SK-N-SH (cell line): ENCODE results near the gene TRMT44. TPM values are rescaled to one million over a fixed set of nuclear protein-coding genes. Genes with fewer than 3 reads are reported as not detected.

Experiments
- CTCF ChIA-PET: fragments of 300-600, 350-600 bp; formaldehyde crosslinking; extraction: SDS; loops from one replicate; lab custom pipeline; 2021; lab: Yijun Ruan, JAX
- POLR2A ChIA-PET: fragments of 350-600 bp; sonication (Branson Sonifier 250); formaldehyde crosslinking; extraction: SDS; loops from one replicate; lab custom pipeline; 2020; ENCODE audit warnings: antibody characterized with exemption, inconsistent platforms; lab: Yijun Ruan, JAX
- DNase-seq: peaks from one replicate; pipeline ENCODE4 v3.0.0; 2012
- H2AFZ ChIP-seq: fragments of 200-600 bp; sonication (generic); 2 replicates; pipeline ENCODE4 v1.8.1; 2016; ENCODE audit warnings: antibody characterized with exemption, mild to moderate bottlenecking, low read depth
- H3F3A ChIP-seq: fragments of 200-600 bp; sonication (generic); replicated peaks from 2 replicates; pipeline ENCODE3; 2016; ENCODE audit warnings: antibody characterized with exemption, mild to moderate bottlenecking; ENCODE audit not compliant: insufficient read depth
- H3K27ac ChIP-seq, 2 experiments: fragments of 200-500 bp in 1 of 2; fragments of 200-600 bp in 1 of 2; sonication (Bioruptor generic) in 1 of 2; sonication (generic), shearing (Covaris generic) in 1 of 2; 2 replicates each; pipeline versions ENCODE4 v1.5.1 to v1.6.1; 2014 to 2016; ENCODE audit warnings: low read depth in 2 of 2, inconsistent platforms in 1 of 2, low read length in 1 of 2, mild to moderate bottlenecking in 1 of 2, mixed read lengths in 1 of 2
- H3K27me3 ChIP-seq: fragments of 200-600 bp; sonication (generic), shearing (Covaris generic); 2 replicates; pipeline ENCODE4 v1.6.1; 2016; ENCODE audit warnings: mixed run types; ENCODE audit not compliant: insufficient read depth
- H3K36me3 ChIP-seq, 2 experiments: fragments of 200-500 bp in 1 of 2; fragments of 200-600 bp in 1 of 2; sonication (Bioruptor generic) in 1 of 2; sonication (generic) in 1 of 2; replicated peaks in 1 of 2; 2 replicates each; pipeline versions ENCODE3 to v1.5.1; 2014 to 2016; ENCODE audit warnings: low read length in 1 of 2, mild to moderate bottlenecking in 1 of 2; ENCODE audit not compliant: insufficient read depth in 2 of 2, control insufficient read depth in 1 of 2
- H3K4me1 ChIP-seq, 2 experiments: fragments of 200-500 bp in 1 of 2; fragments of 200-600 bp in 1 of 2; sonication (Bioruptor generic) in 1 of 2; sonication (generic), shearing (Covaris generic) in 1 of 2; 2 replicates each; pipeline versions ENCODE4 v1.5.1 to v1.6.1; 2014 to 2016; ENCODE audit warnings: low read depth in 1 of 2, low read length in 1 of 2, mixed run types in 1 of 2; ENCODE audit not compliant: insufficient read depth in 2 of 2, control insufficient read depth in 1 of 2
- H3K4me2 ChIP-seq: fragments of 200-600 bp; sonication (generic), shearing (Covaris generic); 2 replicates; pipeline ENCODE4 v1.6.1; 2017; ENCODE audit warnings: mixed run types
- H3K4me3 ChIP-seq, 2 experiments: fragments of 200-500 bp in 1 of 2; fragments of 200-600 bp in 1 of 2; sonication (Bioruptor generic) in 1 of 2; sonication (generic), shearing (Covaris generic) in 1 of 2; 2 replicates each; pipeline versions ENCODE4 v1.5.1 to v1.8.1; 2014 to 2016; ENCODE audit warnings: low read depth in 2 of 2, inconsistent platforms in 1 of 2, low read length in 1 of 2, mild to moderate bottlenecking in 1 of 2, mixed read lengths in 1 of 2, moderate library complexity in 1 of 2
- H3K79me2 ChIP-seq: fragments of 200-600 bp; sonication (generic); 2 replicates; pipeline ENCODE4 v1.8.1; 2017; ENCODE audit warnings: mild to moderate bottlenecking; ENCODE audit not compliant: insufficient read depth
- H3K9ac ChIP-seq: fragments of 200-600 bp; sonication (generic); 2 replicates; pipeline ENCODE4 v1.6.1; 2017; ENCODE audit warnings: mixed run types
- H3K9me2 ChIP-seq: fragments of 200-600 bp; sonication (generic); 2 replicates; pipeline ENCODE4 v1.6.1; 2017; ENCODE audit warnings: mixed run types
- H3K9me3 ChIP-seq: fragments of 200-600 bp; sonication (generic); 2 replicates; pipeline ENCODE4 v1.6.1; 2017; ENCODE audit warnings: mixed run types, mild to moderate bottlenecking, moderate library complexity
- H4K20me1 ChIP-seq: fragments of 200-600 bp; sonication (generic); 2 replicates; pipeline ENCODE4 v1.6.1; 2017; ENCODE audit warnings: mild to moderate bottlenecking, mixed run types; ENCODE audit not compliant: insufficient read depth
- CHD2 ChIP-seq: fragments of 150-350 bp; IDR thresholded peaks from 2 replicates; pipeline ENCODE4 v1.6.1; 2018; ENCODE audit warnings: low read length; ENCODE audit not compliant: partially characterized antibody
- CTCF ChIP-seq: fragments of 200-600 bp; sonication (generic); IDR thresholded peaks from 2 replicates; pipeline ENCODE4 v1.6.1; 2017; ENCODE audit warnings: antibody characterized with exemption, mild to moderate bottlenecking, moderate library complexity
- ELF1 ChIP-seq: IDR thresholded peaks from 2 replicates; pipeline ENCODE4 v1.4.0; 2012
- GATA2 ChIP-seq: sonication (generic); formaldehyde crosslinking; IDR thresholded peaks from 2 replicates; pipeline ENCODE4 v1.5.0; 2020; ENCODE audit warnings: mild to moderate bottlenecking, missing genetic modification reagents
- JUND ChIP-seq: IDR thresholded peaks from 2 replicates; pipeline ENCODE4 v1.4.0; 2012
- MAX ChIP-seq: IDR thresholded peaks from 2 replicates; pipeline ENCODE4 v1.4.0; 2012; ENCODE audit warnings: low read depth
- MXI1 ChIP-seq: IDR thresholded peaks from 2 replicates; pipeline ENCODE4 v1.6.1; 2012; ENCODE audit warnings: mild to moderate bottlenecking, low read depth, low read length, improper control_type of control experiment
- PBX3 ChIP-seq: IDR thresholded peaks from 2 replicates; pipeline ENCODE4; 2012
- RCOR1 ChIP-seq: fragments of 150-350 bp; IDR thresholded peaks from 2 replicates; pipeline ENCODE4 v1.6.1; 2017; ENCODE audit warnings: antibody characterized with exemption, low read length
- RXRA ChIP-seq: IDR thresholded peaks from 2 replicates; pipeline ENCODE4 v1.4.0; 2012; ENCODE audit warnings: low read depth, mild to moderate bottlenecking, borderline replicate concordance
- SIN3A ChIP-seq: IDR thresholded peaks from 2 replicates; pipeline ENCODE4 v1.6.1; 2012; ENCODE audit warnings: low read depth, mild to moderate bottlenecking, low read length, moderate library complexity, borderline replicate concordance
- WGBS: methylation state at CpG from one replicate; pipeline ENCODE4 v1.1.6; 2017; ENCODE audit warnings: low lambda C conversion rate; 5-methylcytosine and 5-hydroxymethylcytosine counted together
- polyA plus RNA-seq, 3 experiments: library from polyadenylated mRNA; depleted of rRNA; stranded (reverse); fragments of >200 nt; gene quantifications; 2 replicates each; pipeline ENCODE4 v1.2.3, GENCODE V29; 2012

The TRMT44 gene
- polyA plus RNA-seq, 1 of the 3 experiments (the other 2 are of a cell fraction) = 6.0 TPM

GRCh38 chr4:8451440-8452182 lies 11.0 kb downstream of the TRMT44 start:
- H3K36me3 ChIP-seq = peaks cover 22 to 60% of the 10 kb centered on the region in 2 experiments
- CTCF ChIA-PET = interaction anchor here (1.1 to 1.5 kb wide), 3 partner anchors 8 to 42 kb away, joined by 3 to 4 read pairs (median 3); no protein-coding TSS in a partner anchor
- POLR2A ChIA-PET = no interaction called here

GRCh38 chr4:8453957-8454356 lies 13.4 kb downstream of the TRMT44 start:
- no peak overlapping the region for H3K4me2 ChIP-seq
- H3K4me3 ChIP-seq = no peak overlapping the region
- no peaks in the 10 kb centered on the region for H3K27me3 ChIP-seq
- no peaks in the 10 kb centered on the region for H3K79me2 ChIP-seq
- no peaks in the 10 kb centered on the region for H3K9me3 ChIP-seq
- H3K9ac ChIP-seq = no peak overlapping the region
- ChIA-PET POLR2A (no interaction called here), CTCF (interaction anchor here (1.6 to 2.0 kb wide), 3 partner anchors 13 to 464 kb away, joined by 3 to 10 read pairs (median 3); partner anchors contain the start of genes ACOX3 and TRMT44)
- no peak for TF ChIP-seq RXRA
- no peak for TF ChIP-seq RCOR1
- TF ChIP-seq PBX3 = no peak
- DNase-seq = no peak
- no peak overlapping the region for H3K27ac ChIP-seq
- no peak overlapping the region for H2AFZ ChIP-seq
- peaks cover 31 to 69% of the 10 kb centered on the region in 2 experiments for H3K36me3 ChIP-seq
- no peaks in the 10 kb centered on the region for H4K20me1 ChIP-seq
- H3F3A ChIP-seq = no peaks in the 10 kb centered on the region
- H3K4me1 ChIP-seq = no peaks in the 10 kb centered on the region
- H3K9me2 ChIP-seq = no peaks in the 10 kb centered on the region
- 97% methylated on average over 3 of the region's 3 CpGs for WGBS

More at GRCh38 chr4:8451440-8452182, 11.0 kb downstream of the TRMT44 start:
- Histone ChIP-seq H3K4me3 (no peak overlapping the region), H3K4me2 (no peak overlapping the region), H4K20me1 (peaks cover 4% of the 10 kb centered on the region; the same call in 1 of the 2 replicates), H3K9me3 (no peaks in the 10 kb centered on the region), H3K27ac (no peak overlapping the region), H2AFZ (no peak overlapping the region), H3K9ac (no peak overlapping the region), H3K27me3 (no peaks in the 10 kb centered on the region), H3K79me2 (peaks cover 8% of the 10 kb centered on the region), H3K9me2 (no peaks in the 10 kb centered on the region), H3F3A (no peaks in the 10 kb centered on the region), H3K4me1 (no peaks in the 10 kb centered on the region)
- DNase-seq = no peak
- WGBS = 95% methylated on average over 10 of the region's 11 CpGs
- TF ChIP-seq CHD2 = no peak
- no peak for TF ChIP-seq MAX
- no peak for TF ChIP-seq CTCF
- no peak for TF ChIP-seq ELF1
- no peak for TF ChIP-seq GATA2 (CRISPR knock-in tag)
- no peak for TF ChIP-seq RCOR1
- no peak for TF ChIP-seq JUND
- TF ChIP-seq SIN3A = no peak
- TF ChIP-seq MXI1 = no peak
